HG03521 (cell line): ENCODE measurements around the gene UBE2H.

Source experiments
- ATAC-seq: cut with Tn5 transposase; IDR thresholded peaks from one replicate; pipeline ENCODE4 v1.9.1; 2021; ENCODE audit warnings: mild to moderate bottlenecking, moderate library complexity; ENCODE audit not compliant: unreplicated experiment

Gene UBE2H

GRCh38 chr7:129789652-129790051 lies 163.1 kb downstream of the UBE2H start:
- no peak for ATAC-seq

GRCh38 chr7:129789000-129789399 lies 163.8 kb downstream of the UBE2H start:
- no peak for ATAC-seq

GRCh38 chr7:129786825-129787563 lies 165.8 kb downstream of the UBE2H start:
- no peak for ATAC-seq

GRCh38 chr7:129785685-129786514 lies 166.9 kb downstream of the UBE2H start:
- ATAC-seq, result no peak

GRCh38 chr7:129784783-129785684 lies 167.7 kb downstream of the UBE2H start:
- no peak for ATAC-seq

GRCh38 chr7:129784437-129784782 lies 168.3 kb downstream of the UBE2H start:
- no peak for ATAC-seq

GRCh38 chr7:129783584-129783919 lies 169.2 kb downstream of the UBE2H start:
- ATAC-seq, result no peak

- ATAC-seq, result no peak
Measured at GRCh38 chr7:129782818-129783583, 169.8 kb downstream of the UBE2H start.

GRCh38 chr7:129781928-129782817 lies 170.6 kb downstream of the UBE2H start:
- no peak for ATAC-seq

- ATAC-seq, result no peak
Measured at GRCh38 chr7:129780974-129781927, 171.5 kb downstream of the UBE2H start.
